Esophagus muscularis mucosa (tissue), 4 donors: ENCODE data around the gene DNAH14. TPM values are rescaled to one million over a fixed set of nuclear protein-coding genes. Genes with fewer than 3 reads are reported as not detected.

Experiments used
- DNase-seq: peaks from one replicate; pipeline ENCODE4 v3.0.0-alpha.2; 2017; ENCODE audit errors: extremely low spot score
- H3K27ac ChIP-seq, 4 donors: fragments of 200-600 bp; sonication (generic); replicated peaks in 1 of 4; 1 replicate in 3 of 4; 2 replicates in 1 of 4; pipeline ENCODE4 v1.5.1; 2016 to 2019; ENCODE audit warnings: mild to moderate bottlenecking in 1 of 4
- H3K27me3 ChIP-seq, 4 donors: fragments of 200-600 bp; sonication (generic); one replicate each; pipeline versions ENCODE4 v1.5.1 to v1.6.0; 2016 to 2019
- H3K36me3 ChIP-seq, 4 donors: fragments of 200-600 bp; sonication (generic); one replicate each; pipeline ENCODE4 v1.5.1; 2016 to 2019
- H3K4me1 ChIP-seq, 4 donors: fragments of 200-600 bp; sonication (generic); one replicate each; pipeline ENCODE4 v1.5.1; 2016 to 2019
- H3K4me3 ChIP-seq, 4 donors: fragments of 200-600 bp; sonication (generic); 1 replicate in 2 of 4; 2 replicates in 2 of 4; pipeline ENCODE4 v1.5.1; 2016 to 2019; ENCODE audit warnings: mild to moderate bottlenecking in 4 of 4, moderate library complexity in 1 of 4
- H3K9me3 ChIP-seq, 4 donors: fragments of 200-600 bp; sonication (generic); 1 replicate in 3 of 4; 2 replicates in 1 of 4; pipeline ENCODE4 v1.5.1; 2016 to 2019
- EP300 ChIP-seq: sonication (generic); formaldehyde crosslinking; IDR thresholded peaks from one replicate; pipeline ENCODE4 v1.6.1; 2017; ENCODE audit warnings: antibody characterized with exemption
- POLR2A ChIP-seq: fragments of 450-650 bp; IDR thresholded peaks from one replicate; pipeline ENCODE4 v1.6.1; 2017; ENCODE audit warnings: antibody characterized with exemption, moderate library complexity, mild to moderate bottlenecking, low read depth
- POLR2AphosphoS5 ChIP-seq, 2 donors: sonication (generic); formaldehyde crosslinking; IDR thresholded peaks; one replicate each; pipeline ENCODE4 v1.6.1; 2017; ENCODE audit warnings: antibody characterized with exemption in 2 of 2
- WGBS: methylation state at CpG from one replicate; pipeline ENCODE4 v1.1.5; 2018; 5-methylcytosine and 5-hydroxymethylcytosine counted together
- intact Hi-C: fragments of 100-400 bp; cut with DNase I; formaldehyde crosslinking; loops from one replicate; pipeline ENCODE4 v1.15.1; 2023
- total RNA-seq, 4 donors: library from RNA; depleted of rRNA; stranded (reverse); fragments of >200 nt; gene quantifications; one replicate each; pipeline versions ENCODE4 v1.1.0 to v1.2.1, GENCODE V29; 2016
- TF ChIP-seq, protein P1 (sequence below), 3 experiments: fragments of 200-600 bp in 2 of 3; fragments of 450-650 bp in 1 of 3; sonication (generic) in 2 of 3; IDR thresholded peaks; one replicate each; pipeline ENCODE4 v1.5.1; 2017 to 2019; ENCODE audit warnings: antibody characterized with exemption in 3 of 3, mild to moderate bottlenecking in 2 of 3, moderate library complexity in 1 of 3

DNAH14 gene
- total RNA-seq, 4 donors from 2014 or later: 8.9 to 16.6 (median 15.6) TPM

DNA sequence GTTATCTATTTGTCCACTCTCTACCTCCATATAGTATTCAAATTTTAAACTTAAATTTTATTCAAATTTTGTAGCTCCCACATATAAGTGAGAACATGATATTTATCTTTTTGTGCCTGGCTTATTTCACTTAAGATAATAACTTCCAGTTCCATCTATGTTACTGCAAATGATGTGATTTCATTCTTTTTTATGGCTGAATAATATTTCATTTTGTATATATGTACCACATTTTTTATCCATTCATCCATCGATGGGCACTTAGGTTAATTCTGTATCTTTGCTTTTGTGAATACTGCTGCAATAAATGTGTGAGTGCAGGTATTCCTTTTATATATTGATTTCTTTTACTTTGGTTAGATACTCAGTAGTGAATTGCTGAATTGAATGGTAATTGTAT is 2.1 kb downstream of the DNAH14 start:
- intact Hi-C loops: no loop called here
- WGBS: 97% methylated on average over 1 of the region's 1 CpG

DNA sequence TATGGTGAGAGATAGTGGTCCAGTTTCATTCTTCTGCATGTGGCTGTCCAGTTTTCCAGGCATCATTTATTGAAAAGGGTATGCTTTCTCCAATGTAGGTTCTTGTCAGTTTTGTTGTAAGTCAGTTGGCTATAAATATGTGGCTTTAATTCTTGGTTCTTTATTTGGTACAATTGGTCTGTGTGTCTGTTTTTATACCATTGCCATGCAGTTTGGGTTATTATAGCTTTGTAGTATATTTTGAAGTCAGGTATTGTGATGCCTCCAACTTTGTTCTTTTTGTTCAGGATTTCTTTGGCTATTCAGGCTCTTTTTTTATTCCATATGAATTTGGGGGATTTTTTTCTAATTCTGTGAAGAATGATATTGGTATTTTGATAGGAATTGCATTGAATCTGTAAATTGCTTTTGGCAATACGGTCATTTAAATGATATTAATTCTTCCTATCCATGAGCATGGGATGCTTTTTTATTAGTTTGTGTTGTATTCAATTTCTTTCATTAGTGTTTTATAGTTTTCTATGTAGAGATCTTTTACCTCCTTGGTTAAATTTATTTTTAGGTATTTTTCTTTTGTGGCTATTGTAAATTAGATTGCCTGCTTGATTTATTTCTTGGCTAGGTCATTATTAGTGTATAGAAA is 3.3 kb downstream of the DNAH14 start:
- no peak overlapping the region for H3K4me3 ChIP-seq
- no peak for DNase-seq
- peaks cover 0 to 7% (median 0%) of the 10 kb centered on the region in 4 donors for H3K27me3 ChIP-seq
- no peak for TF ChIP-seq EP300
- TF ChIP-seq POLR2A: no peak
- TF ChIP-seq, protein P1, sequence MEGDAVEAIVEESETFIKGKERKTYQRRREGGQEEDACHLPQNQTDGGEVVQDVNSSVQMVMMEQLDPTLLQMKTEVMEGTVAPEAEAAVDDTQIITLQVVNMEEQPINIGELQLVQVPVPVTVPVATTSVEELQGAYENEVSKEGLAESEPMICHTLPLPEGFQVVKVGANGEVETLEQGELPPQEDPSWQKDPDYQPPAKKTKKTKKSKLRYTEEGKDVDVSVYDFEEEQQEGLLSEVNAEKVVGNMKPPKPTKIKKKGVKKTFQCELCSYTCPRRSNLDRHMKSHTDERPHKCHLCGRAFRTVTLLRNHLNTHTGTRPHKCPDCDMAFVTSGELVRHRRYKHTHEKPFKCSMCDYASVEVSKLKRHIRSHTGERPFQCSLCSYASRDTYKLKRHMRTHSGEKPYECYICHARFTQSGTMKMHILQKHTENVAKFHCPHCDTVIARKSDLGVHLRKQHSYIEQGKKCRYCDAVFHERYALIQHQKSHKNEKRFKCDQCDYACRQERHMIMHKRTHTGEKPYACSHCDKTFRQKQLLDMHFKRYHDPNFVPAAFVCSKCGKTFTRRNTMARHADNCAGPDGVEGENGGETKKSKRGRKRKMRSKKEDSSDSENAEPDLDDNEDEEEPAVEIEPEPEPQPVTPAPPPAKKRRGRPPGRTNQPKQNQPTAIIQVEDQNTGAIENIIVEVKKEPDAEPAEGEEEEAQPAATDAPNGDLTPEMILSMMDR (IDR thresholded peaks at IDR 0.05): no peak
- TF ChIP-seq POLR2AphosphoS5 (IDR thresholded peaks at IDR 0.05): no peak
- intact Hi-C loops: no loop called here
- WGBS: 98% methylated on average over 1 of the region's 1 CpG
- H3K4me1 ChIP-seq: peaks cover 0 to 14% (median 9%) of the 10 kb centered on the region in 4 donors
- no peak overlapping the region for H3K27ac ChIP-seq
- H3K36me3 ChIP-seq: no peaks in the 10 kb centered on the region
- peaks cover 5 to 32% (median 15%) of the 10 kb centered on the region in 4 donors for H3K9me3 ChIP-seq

More for the DNA sequence above, 2.1 kb downstream of the DNAH14 start:
- H3K9me3 ChIP-seq: peaks cover 5 to 32% (median 15%) of the 10 kb centered on the region in 4 donors
- TF ChIP-seq POLR2AphosphoS5 (IDR thresholded peaks at IDR 0.05) (no peak), POLR2A (no peak), EP300 (no peak)
- TF ChIP-seq, protein P1 (IDR thresholded peaks at IDR 0.05): no peak
- H3K36me3 ChIP-seq: no peaks in the 10 kb centered on the region
- H3K27me3 ChIP-seq: peaks cover 0 to 7% (median 0%) of the 10 kb centered on the region in 4 donors
- no peak overlapping the region for H3K27ac ChIP-seq
- peaks cover 0 to 14% (median 9%) of the 10 kb centered on the region in 4 donors for H3K4me1 ChIP-seq
- no peak overlapping the region for H3K4me3 ChIP-seq
- no peak for DNase-seq

DNA sequence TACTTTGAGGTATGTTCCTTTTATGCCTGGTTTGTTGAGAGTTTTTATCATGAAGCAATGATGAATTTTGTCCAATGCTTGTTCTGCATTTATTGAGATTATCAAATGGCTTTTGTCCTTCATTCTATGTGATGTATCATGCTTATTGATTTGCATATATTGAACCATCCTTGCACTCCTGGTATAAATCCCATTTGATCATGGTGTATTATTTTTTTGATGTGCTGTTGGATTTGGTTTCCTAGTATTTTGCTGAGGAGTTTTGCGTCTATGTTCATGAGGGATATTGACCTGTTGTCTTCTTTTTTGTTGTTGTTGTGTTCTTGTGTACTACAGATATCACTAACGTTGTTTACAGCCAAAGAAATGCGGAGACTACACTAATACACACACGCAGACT is 4.1 kb downstream of the DNAH14 start:
- Histone ChIP-seq H3K9me3 (peaks cover 5 to 35% (median 15%) of the 10 kb centered on the region in 4 donors), H3K36me3 (no peaks in the 10 kb centered on the region), H3K27me3 (peaks cover 0 to 7% (median 0%) of the 10 kb centered on the region in 4 donors), H3K4me1 (peaks cover 0 to 14% (median 9%) of the 10 kb centered on the region in 4 donors), H3K4me3 (no peak overlapping the region), H3K27ac (no peak overlapping the region)
- intact Hi-C loops: no loop called here
- TF ChIP-seq POLR2AphosphoS5 (IDR thresholded peaks at IDR 0.05) (no peak), POLR2A (no peak), EP300 (no peak)
- TF ChIP-seq, protein P1 (IDR thresholded peaks at IDR 0.05): no peak
- DNase-seq: no peak
- WGBS: 90% methylated on average over 4 of the region's 4 CpGs

DNA sequence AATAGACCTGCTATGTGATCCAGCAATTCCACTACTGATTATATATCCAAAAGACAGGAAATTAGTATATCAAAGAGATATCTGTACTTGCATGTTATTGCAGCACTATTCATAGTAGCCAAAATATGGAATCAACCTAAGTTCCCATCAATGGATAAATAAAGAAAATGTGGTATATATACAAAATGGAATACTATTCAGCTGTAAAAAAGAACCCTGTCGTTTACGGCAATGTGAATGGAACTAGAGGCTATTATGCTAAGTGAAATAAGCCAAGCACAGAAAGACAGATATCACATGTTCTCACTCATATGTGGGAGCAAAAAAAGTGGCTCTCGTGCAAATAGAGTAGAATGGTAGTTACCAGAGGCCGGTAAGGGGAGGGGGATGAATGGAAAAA is 9.2 kb downstream of the DNAH14 start:
- DNase-seq: no peak
- no peak for TF ChIP-seq POLR2A
- no peak for TF ChIP-seq EP300
- TF ChIP-seq POLR2AphosphoS5 (IDR thresholded peaks at IDR 0.05): no peak
- TF ChIP-seq, protein P1 (IDR thresholded peaks at IDR 0.05): no peak
- Histone ChIP-seq H3K4me1 (no peaks in the 10 kb centered on the region), H3K4me3 (no peak overlapping the region), H3K27ac (no peak overlapping the region), H3K9me3 (peaks cover 0 to 21% (median 6%) of the 10 kb centered on the region in 4 donors), H3K27me3 (no peaks in the 10 kb centered on the region), H3K36me3 (no peaks in the 10 kb centered on the region)
- intact Hi-C loops: no loop called here
- 94% methylated on average over 4 of the region's 4 CpGs for WGBS
